Spleen (tissue), 11 donors: ENCODE results near the gene IL18BP. TPM values are rescaled to one million over a fixed set of nuclear protein-coding genes. Genes with fewer than 3 reads are reported as not detected.

ENCODE experiments used
- DNase-seq: peaks from one replicate; pipeline ENCODE4 v3.0.0-alpha.2; 2020
- H3K27ac ChIP-seq, 8 donors: fragments of 200-600 bp; sonication (generic) in 7 of 8; 1 replicate in 4 of 8; 2 replicates in 4 of 8; pipeline versions ENCODE4 v1.5.0 to v1.8.0; 2016 to 2021; ENCODE audit warnings: inconsistent platforms in 4 of 8, mild to moderate bottlenecking in 4 of 8, moderate library complexity in 1 of 8
- H3K27me3 ChIP-seq, 7 donors: fragments of 200-600 bp; sonication (generic) in 6 of 7; replicated peaks in 1 of 7; 1 replicate in 4 of 7; 2 replicates in 3 of 7; pipeline versions ENCODE4 v1.5.0 to v1.8.0; 2016 to 2021; ENCODE audit warnings: inconsistent platforms in 3 of 7, mild to moderate bottlenecking in 1 of 7
- H3K36me3 ChIP-seq, 6 donors: fragments of 200-600 bp; sonication (generic) in 5 of 6; 1 replicate in 4 of 6; 2 replicates in 2 of 6; pipeline versions ENCODE4 v1.5.0 to v1.8.0; 2016 to 2021; ENCODE audit warnings: inconsistent platforms in 2 of 6
- H3K4me1 ChIP-seq, 6 donors: fragments of 200-600 bp; sonication (generic) in 5 of 6; 1 replicate in 3 of 6; 2 replicates in 3 of 6; pipeline versions ENCODE4 v1.5.0 to v1.8.0; 2016 to 2021; ENCODE audit warnings: inconsistent platforms in 3 of 6
- H3K4me3 ChIP-seq, 8 donors: fragments of 200-600 bp; sonication (generic) in 7 of 8; 1 replicate in 4 of 8; 2 replicates in 4 of 8; pipeline versions ENCODE4 v1.5.0 to v1.8.0; 2016 to 2021; ENCODE audit warnings: inconsistent platforms in 4 of 8, mild to moderate bottlenecking in 4 of 8, moderate library complexity in 2 of 8
- H3K9me3 ChIP-seq, 8 donors: fragments of 200-600 bp; sonication (generic) in 7 of 8; 1 replicate in 4 of 8; 2 replicates in 4 of 8; pipeline versions ENCODE4 v1.5.0 to v1.8.0; 2016 to 2021; ENCODE audit warnings: inconsistent platforms in 4 of 8
- CTCF ChIP-seq, 11 experiments: fragments of 200-600 bp in 7 of 11; fragments of 450-650 bp in 4 of 11; sonication (generic) in 4 of 11; IDR thresholded peaks in 8 of 11; conservative IDR thresholded peaks in 3 of 11; 1 replicate in 7 of 11; 2 replicates in 4 of 11; pipeline versions ENCODE4 v1.4.0 to v1.8.0; 2016 to 2021; ENCODE audit warnings: antibody characterized with exemption in 11 of 11, inconsistent platforms in 4 of 11, mild to moderate bottlenecking in 1 of 11
- POLR2A ChIP-seq, 3 donors: fragments of 450-650 bp; IDR thresholded peaks; one replicate each; pipeline ENCODE4 v1.5.1; 2017; ENCODE audit warnings: antibody characterized with exemption in 3 of 3, mild to moderate bottlenecking in 1 of 3
- POLR2AphosphoS5 ChIP-seq, 3 donors: sonication (generic); formaldehyde crosslinking; IDR thresholded peaks; one replicate each; pipeline ENCODE4 v1.5.1; 2017; ENCODE audit warnings: antibody characterized with exemption in 3 of 3
- WGBS, 5 donors: extraction: QIAGEN DNeasy Blood & Tissue Kit in 3 of 5; methylation state at CpG; one replicate each; pipeline versions ENCODE4 v1.1.5 to v1.1.7; 2013 to 2018; 5-methylcytosine and 5-hydroxymethylcytosine counted together
- intact Hi-C: fragments of 100-400 bp; cut with DNase I; formaldehyde crosslinking; loops from one replicate; pipeline ENCODE4 v1.15.0; 2023; ENCODE audit warnings: low total_unique reads
- polyA plus RNA-seq, 3 donors: library from polyadenylated mRNA; stranded (reverse); fragments of 200-250 nt; gene quantifications; one replicate each; pipeline ENCODE4 v1.2.1, GENCODE V29; 2013
- total RNA-seq, 7 donors: library from RNA; depleted of rRNA in 3 of 7; stranded (reverse); fragments of >200 nt in 3 of 7; fragmentation: NEBNext Ultra II Directional in 4 of 7; extraction: Animal tissue kit (Norgen Biotek cat#: 25700) in 4 of 7; gene quantifications; one replicate each; pipeline versions ENCODE4 v1.1.0 to v1.2.1, GENCODE V29; 2016 to 2021
- donor health status: healthy with polysubstance abuse.
- donor health status: DM: no; HTN: no; CAD: no; lungs with moderate emphysema.
- donor health status: DM: no; HTN: no; CAD: no.
- donor health status: Bipolar disorder and iron deficiency.
- donor health status: healthy.
- donor health status: DM: no; HTN: no; CAD: no.
- donor health status: DM: yes; HTN: yes; CAD: no.

The IL18BP gene
- total and polyA plus RNA-seq, 10 donors = 13.8 to 84.2 (median 46.7) TPM

- H3K36me3 ChIP-seq = peaks cover 0 to 57% (median 33%) of the 10 kb centered on the region in 6 donors
- 47 to 67% (median 63%) methylated on average over 3 of the region's 3 CpGs for WGBS, 5 donors
- no peak for TF ChIP-seq POLR2AphosphoS5 (IDR thresholded peaks at IDR 0.05)
- TF ChIP-seq POLR2A (IDR thresholded peaks at IDR 0.05) = no peak
- TF ChIP-seq CTCF (IDR thresholded peaks at IDR 0.05 in 8 of 11, conservative IDR thresholded peaks at IDR 0.05 in 3 of 11) = no peak
- H3K9me3 ChIP-seq = no peaks in the 10 kb centered on the region
- H3K27ac ChIP-seq = peak overlapping the region in 3 of 8 donors; percentile 1 to 34 (median 26)
- no peaks in the 10 kb centered on the region for H3K27me3 ChIP-seq
- H3K4me3 ChIP-seq = no peak overlapping the region
- peaks cover 32 to 96% (median 68%) of the 10 kb centered on the region in 6 donors for H3K4me1 ChIP-seq
- intact Hi-C loops = no loop called here
- DNase-seq = no peak
Measured at GRCh38 chr11:72036687-72037086, 38.0 kb downstream of the IL18BP start.

GRCh38 chr11:72037554-72038311, 39.0 kb downstream of the IL18BP start:
- intact Hi-C loops = no loop called here
- H3K27ac ChIP-seq = peak overlapping the region; percentile 49 to 98 (median 94)

GRCh38 chr11:72038491-72038890, 39.8 kb downstream of the IL18BP start:
- Histone ChIP-seq H3K27ac (peak overlapping the region; percentile 49 to 98 (median 94)), H3K36me3 (peaks cover 0 to 39% (median 25%) of the 10 kb centered on the region in 6 donors), H3K27me3 (no peaks in the 10 kb centered on the region), H3K9me3 (no peaks in the 10 kb centered on the region), H3K4me3 (peak overlapping the region in 6 of 8 donors; percentile 55 to 88 (median 68)), H3K4me1 (peaks cover 46 to 96% (median 73%) of the 10 kb centered on the region in 6 donors)
- TF ChIP-seq POLR2A (IDR thresholded peaks at IDR 0.05) = no peak
- peak in 2 of 3 donors; percentile 32 to 35 for TF ChIP-seq POLR2AphosphoS5 (IDR thresholded peaks at IDR 0.05)
- no peak for TF ChIP-seq CTCF (IDR thresholded peaks at IDR 0.05 in 8 of 11, conservative IDR thresholded peaks at IDR 0.05 in 3 of 11)
- no peak for DNase-seq
- WGBS, 5 donors = 43 to 59% (median 50%) methylated on average over 1 to 2 of the region's 2 CpGs
- intact Hi-C loops = no loop called here

More at GRCh38 chr11:72037554-72038311, 39.0 kb downstream of the IL18BP start:
- no peak for DNase-seq
- H3K36me3 ChIP-seq = peaks cover 0 to 47% (median 27%) of the 10 kb centered on the region in 6 donors
- no peak for TF ChIP-seq POLR2AphosphoS5 (IDR thresholded peaks at IDR 0.05)
- no peaks in the 10 kb centered on the region for H3K9me3 ChIP-seq
- peaks cover 42 to 96% (median 72%) of the 10 kb centered on the region in 6 donors for H3K4me1 ChIP-seq
- H3K4me3 ChIP-seq = peak overlapping the region in 3 of 8 donors; percentile 64 to 88 (median 64)
- H3K27me3 ChIP-seq = no peaks in the 10 kb centered on the region
- 39 to 71% (median 64%) methylated on average over 4 of the region's 4 CpGs for WGBS, 5 donors

- no peak for DNase-seq
- H3K27ac ChIP-seq = peak overlapping the region; percentile 49 to 98 (median 94)
- 28 to 49% (median 35%) methylated on average over 5 of the region's 5 CpGs for WGBS, 5 donors
- peaks cover 46 to 96% (median 68%) of the 10 kb centered on the region in 6 donors for H3K4me1 ChIP-seq
- intact Hi-C loops = no loop called here
- no peaks in the 10 kb centered on the region for H3K27me3 ChIP-seq
- peaks cover 0 to 32% (median 18%) of the 10 kb centered on the region in 6 donors for H3K36me3 ChIP-seq
- no peak for TF ChIP-seq POLR2A (IDR thresholded peaks at IDR 0.05)
- no peak for TF ChIP-seq CTCF (IDR thresholded peaks at IDR 0.05 in 8 of 11, conservative IDR thresholded peaks at IDR 0.05 in 3 of 11)
- TF ChIP-seq POLR2AphosphoS5 (IDR thresholded peaks at IDR 0.05) = no peak
- H3K9me3 ChIP-seq = no peaks in the 10 kb centered on the region
- peak overlapping the region; percentile 36 to 88 (median 64) for H3K4me3 ChIP-seq
Measured at GRCh38 chr11:72039031-72039855, 40.5 kb downstream of the IL18BP start.
